ENCODE data around the gene MACO1. TPM values are rescaled to one million over a fixed set of nuclear protein-coding genes. Genes with fewer than 3 reads are reported as not detected.
"Not testable (repeated sequence)": the region's sequence is repeated elsewhere in the genome, so short reads cannot be mapped to it uniquely, and the experiment has no call there.

MACO1 gene
- total RNA-seq, 1 experiment from 2014 or later: 14.5 TPM

GRCh38 chr1:25487628-25488027 is 56.9 kb downstream of the MACO1 start:
- no peak for DNase-seq (ENCODE audit: low read depth)

- DNase-seq (ENCODE audit: low read depth): no peak
Observed at GRCh38 chr1:25492323-25492722, 61.6 kb downstream of the MACO1 start.

- DNase-seq (ENCODE audit: low read depth): no peak
Observed at GRCh38 chr1:25494952-25495351, 64.3 kb downstream of the MACO1 start.

- peak; percentile 17 for DNase-seq (ENCODE audit: low read depth)
Observed at GRCh38 chr1:25500694-25501093, 70.0 kb downstream of the MACO1 start.

GRCh38 chr1:25501235-25502058 is 70.8 kb downstream of the MACO1 start:
- peak; percentile 49 for DNase-seq (ENCODE audit: low read depth)

GRCh38 chr1:25502957-25503356 is 72.3 kb downstream of the MACO1 start:
- no peak for DNase-seq (ENCODE audit: low read depth)

GRCh38 chr1:25503551-25504426 is 73.1 kb downstream of the MACO1 start:
- peak; percentile 18 for DNase-seq (ENCODE audit: low read depth)

- no peak for DNase-seq (ENCODE audit: low read depth)
Observed at GRCh38 chr1:25504706-25505595, 74.3 kb downstream of the MACO1 start.

GRCh38 chr1:25505656-25506385 is 75.1 kb downstream of the MACO1 start:
- DNase-seq (ENCODE audit: low read depth): no peak

- not testable (repeated sequence) for DNase-seq (ENCODE audit: low read depth)
Observed at GRCh38 chr1:25506566-25507463, 76.1 kb downstream of the MACO1 start.

GRCh38 chr1:25513666-25514065 is 83.0 kb downstream of the MACO1 start:
- DNase-seq (ENCODE audit: low read depth): no peak

GRCh38 chr1:25515033-25515432 is 84.3 kb downstream of the MACO1 start:
- no peak for DNase-seq (ENCODE audit: low read depth)

- peak; percentile 86 for DNase-seq (ENCODE audit: low read depth)
Observed at GRCh38 chr1:25516686-25517085, 86.0 kb downstream of the MACO1 start.

GRCh38 chr1:25517476-25518394 is 87.0 kb downstream of the MACO1 start:
- DNase-seq (ENCODE audit: low read depth): no peak

- DNase-seq (ENCODE audit: low read depth): peak; percentile 90
Observed at GRCh38 chr1:25519624-25520023, 88.9 kb downstream of the MACO1 start.

GRCh38 chr1:25520446-25521061 is 89.9 kb downstream of the MACO1 start:
- DNase-seq (ENCODE audit: low read depth): peak; percentile 61

- DNase-seq (ENCODE audit: low read depth): no peak
Observed at GRCh38 chr1:25522031-25522655, 91.4 kb downstream of the MACO1 start.

- DNase-seq (ENCODE audit: low read depth): no peak
Observed at GRCh38 chr1:25523542-25523941, 92.8 kb downstream of the MACO1 start.
